ENCODE results near the gene APBB2.

GRCh38 chr4:41176340-41176739 lies 38.0 kb downstream of the APBB2 start:
- TF ChIP-seq POLR2A (IDR thresholded peaks at IDR 0.05): no peak
- no peak for TF ChIP-seq CTCF (IDR thresholded peaks at IDR 0.05)

Measured in heart left ventricle (tissue), 13 donors.